HL-60 (cell line): Measurements from ENCODE around the gene GLI3.

Experiments
- DNase-seq, 2 experiments: peaks; one replicate each; pipeline ENCODE4 v3.0.0-alpha.2; 2010 to 2020; ENCODE audit warnings: low read depth in 1 of 2, low spot score in 1 of 2
- H3K27ac ChIP-seq: fragments of 250-450 bp; sonication (Bioruptor Pico); replicated peaks from 2 replicates; pipeline ENCODE4 v1.5.1; 2020; ENCODE audit warnings: mild to moderate bottlenecking, moderate library complexity
- H3K27me3 ChIP-seq: fragments of 250-450 bp; sonication (Bioruptor Pico); 2 replicates; pipeline ENCODE4 v1.5.1; 2021; ENCODE audit warnings: mild to moderate bottlenecking, moderate library complexity; ENCODE audit not compliant: insufficient read depth, poor library complexity, severe bottlenecking
- H3K4me3 ChIP-seq: replicated peaks from 2 replicates; pipeline ENCODE4 v1.5.1; 2011; ENCODE audit warnings: mild to moderate bottlenecking, control low read depth, low read length; ENCODE audit not compliant: insufficient read depth
- CTCF ChIP-seq: IDR thresholded peaks from one replicate; pipeline ENCODE4 v1.5.1; 2011; ENCODE audit warnings: low read length, control low read depth, inconsistent platforms; ENCODE audit not compliant: insufficient read depth
- GABPA ChIP-seq: IDR thresholded peaks from 2 replicates; pipeline ENCODE4 v1.6.1; 2012; ENCODE audit warnings: low read depth
- POLR2AphosphoS5 ChIP-seq: IDR thresholded peaks from 2 replicates; pipeline ENCODE4 v1.6.1; 2012; ENCODE audit warnings: low read depth
- SPI1 ChIP-seq: IDR thresholded peaks from 2 replicates; pipeline ENCODE4 v1.6.1; 2012; ENCODE audit warnings: low read depth, mild to moderate bottlenecking, borderline replicate concordance
- TF ChIP-seq, protein P1 (sequence below): IDR thresholded peaks from 2 replicates; pipeline ENCODE4 v1.6.1; 2012; ENCODE audit warnings: low read depth; ENCODE audit not compliant: insufficient replicate concordance

The GLI3 gene

DNA sequence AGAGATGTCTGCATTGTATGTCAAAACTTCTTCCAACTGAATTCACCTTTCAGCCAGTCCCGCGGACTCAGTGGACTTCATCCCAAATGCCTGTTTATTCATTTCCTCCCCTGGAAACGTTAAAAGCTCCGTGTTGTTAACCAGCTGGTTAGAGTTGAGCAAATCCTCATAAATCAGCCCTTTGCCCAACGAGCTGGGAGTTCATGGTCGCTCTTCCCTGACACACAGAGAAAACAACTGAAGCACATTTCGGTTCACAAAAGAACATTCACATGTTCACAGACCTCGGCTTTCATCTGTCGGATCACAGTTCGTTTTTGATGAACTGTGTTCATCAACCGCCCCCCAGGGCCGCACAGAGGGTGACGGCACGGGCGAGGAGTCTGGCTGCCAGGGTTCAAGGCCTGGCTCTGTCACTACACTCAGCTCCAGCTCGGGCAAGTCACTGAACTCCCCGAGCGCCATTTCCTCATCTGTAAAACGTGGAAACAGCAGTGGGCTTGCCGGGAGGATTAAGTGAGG lies 62.6 kb downstream of the GLI3 start:
- Histone ChIP-seq H3K27me3 (no peaks in the 10 kb centered on the region), H3K4me3 (no peak overlapping the region), H3K27ac (no peak overlapping the region)
- TF ChIP-seq SPI1 (no peak), CTCF (no peak)
- DNase-seq, result no peak

DNA sequence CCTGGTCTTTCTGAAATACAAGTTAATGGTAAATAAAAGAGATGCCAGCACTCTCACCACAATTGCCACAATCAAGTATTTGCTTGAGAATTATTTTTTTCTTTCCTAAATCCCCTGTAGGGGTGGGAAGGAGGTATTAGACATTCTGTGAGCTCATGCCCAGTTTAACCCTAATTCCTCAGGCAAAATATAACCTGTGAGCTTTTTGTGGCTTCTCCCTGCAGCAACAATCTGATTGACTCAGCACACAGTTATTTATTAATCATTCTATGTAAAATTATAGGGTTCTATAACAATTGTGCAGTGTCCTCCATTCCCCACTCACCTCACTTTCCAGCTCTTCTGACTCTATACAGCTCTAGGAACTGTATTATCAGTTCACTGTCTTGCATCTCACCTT lies 66.3 kb downstream of the GLI3 start:
- H3K27ac ChIP-seq, result no peak overlapping the region
- no peak for TF ChIP-seq POLR2AphosphoS5
- no peak for TF ChIP-seq SPI1
- no peak for TF ChIP-seq GABPA
- no peak for TF ChIP-seq CTCF
- no peak overlapping the region for H3K4me3 ChIP-seq
- no peaks in the 10 kb centered on the region for H3K27me3 ChIP-seq
- DNase-seq, result no peak

- Histone ChIP-seq H3K27ac (no peak overlapping the region), H3K27me3 (no peaks in the 10 kb centered on the region), H3K4me3 (no peak overlapping the region)
- TF ChIP-seq, protein P1, sequence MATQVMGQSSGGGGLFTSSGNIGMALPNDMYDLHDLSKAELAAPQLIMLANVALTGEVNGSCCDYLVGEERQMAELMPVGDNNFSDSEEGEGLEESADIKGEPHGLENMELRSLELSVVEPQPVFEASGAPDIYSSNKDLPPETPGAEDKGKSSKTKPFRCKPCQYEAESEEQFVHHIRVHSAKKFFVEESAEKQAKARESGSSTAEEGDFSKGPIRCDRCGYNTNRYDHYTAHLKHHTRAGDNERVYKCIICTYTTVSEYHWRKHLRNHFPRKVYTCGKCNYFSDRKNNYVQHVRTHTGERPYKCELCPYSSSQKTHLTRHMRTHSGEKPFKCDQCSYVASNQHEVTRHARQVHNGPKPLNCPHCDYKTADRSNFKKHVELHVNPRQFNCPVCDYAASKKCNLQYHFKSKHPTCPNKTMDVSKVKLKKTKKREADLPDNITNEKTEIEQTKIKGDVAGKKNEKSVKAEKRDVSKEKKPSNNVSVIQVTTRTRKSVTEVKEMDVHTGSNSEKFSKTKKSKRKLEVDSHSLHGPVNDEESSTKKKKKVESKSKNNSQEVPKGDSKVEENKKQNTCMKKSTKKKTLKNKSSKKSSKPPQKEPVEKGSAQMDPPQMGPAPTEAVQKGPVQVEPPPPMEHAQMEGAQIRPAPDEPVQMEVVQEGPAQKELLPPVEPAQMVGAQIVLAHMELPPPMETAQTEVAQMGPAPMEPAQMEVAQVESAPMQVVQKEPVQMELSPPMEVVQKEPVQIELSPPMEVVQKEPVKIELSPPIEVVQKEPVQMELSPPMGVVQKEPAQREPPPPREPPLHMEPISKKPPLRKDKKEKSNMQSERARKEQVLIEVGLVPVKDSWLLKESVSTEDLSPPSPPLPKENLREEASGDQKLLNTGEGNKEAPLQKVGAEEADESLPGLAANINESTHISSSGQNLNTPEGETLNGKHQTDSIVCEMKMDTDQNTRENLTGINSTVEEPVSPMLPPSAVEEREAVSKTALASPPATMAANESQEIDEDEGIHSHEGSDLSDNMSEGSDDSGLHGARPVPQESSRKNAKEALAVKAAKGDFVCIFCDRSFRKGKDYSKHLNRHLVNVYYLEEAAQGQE, result no peak
- TF ChIP-seq GABPA (no peak), POLR2AphosphoS5 (no peak), SPI1 (no peak)
- no peak for DNase-seq
Measured at GRCh38 chr7:42168512-42168911, 68.5 kb downstream of the GLI3 start.

GRCh38 chr7:42167631-42168236 lies 69.3 kb downstream of the GLI3 start:
- Histone ChIP-seq H3K27ac (no peak overlapping the region), H3K4me3 (no peak overlapping the region), H3K27me3 (no peaks in the 10 kb centered on the region)
- TF ChIP-seq SPI1, result no peak
- no peak for TF ChIP-seq CTCF
- TF ChIP-seq, protein P1, result no peak
- TF ChIP-seq GABPA, result no peak
- TF ChIP-seq POLR2AphosphoS5, result no peak
- DNase-seq, result no peak
